Mesendoderm (in vitro differentiated cells): ENCODE measurements around the gene KLHL18.
"Not testable (repeated sequence)": the region's sequence is repeated elsewhere in the genome, so short reads cannot be mapped to it uniquely, and the experiment has no call there.

ENCODE experiments used
- DNase-seq: peaks from one replicate; pipeline ENCODE4 v3.0.0; 2013
- H2AK5ac ChIP-seq: 2 replicates; pipeline ENCODE4 v1.6.1; 2013; ENCODE audit warnings: low read length, inconsistent platforms
- H2BK120ac ChIP-seq: 2 replicates; pipeline ENCODE4 v1.6.1; 2013; ENCODE audit warnings: low read depth, mild to moderate bottlenecking, low read length, moderate library complexity, mixed read lengths
- H2BK15ac ChIP-seq: replicated peaks from 2 replicates; pipeline ENCODE4 v1.6.1; 2013; ENCODE audit warnings: low read depth, mild to moderate bottlenecking, moderate library complexity
- H2BK5ac ChIP-seq: 2 replicates; pipeline ENCODE4 v1.6.1; 2013; ENCODE audit warnings: low read length, inconsistent platforms
- H3K18ac ChIP-seq: 2 replicates; pipeline ENCODE4 v1.6.1; 2013; ENCODE audit warnings: mild to moderate bottlenecking, low read length, mixed read lengths
- H3K23ac ChIP-seq: one replicate; pipeline ENCODE4 v1.6.1; 2013; ENCODE audit warnings: low read length
- H3K27ac ChIP-seq: 2 replicates; pipeline ENCODE4 v1.5.1; 2013; ENCODE audit warnings: low read depth, mild to moderate bottlenecking, inconsistent platforms, low read length, moderate library complexity
- H3K27me3 ChIP-seq: 2 replicates; pipeline ENCODE4 v1.6.1; 2013; ENCODE audit warnings: low read length, control low read depth, mild to moderate bottlenecking, inconsistent platforms; ENCODE audit not compliant: insufficient read depth, poor library complexity
- H3K36me3 ChIP-seq: 2 replicates; pipeline ENCODE4 v1.6.1; 2013; ENCODE audit warnings: low read length, inconsistent platforms; ENCODE audit not compliant: control insufficient read depth, insufficient read depth
- H3K4ac ChIP-seq: one replicate; pipeline ENCODE4 v1.6.1; 2013; ENCODE audit warnings: low read depth, mild to moderate bottlenecking, low read length, moderate library complexity
- H3K4me1 ChIP-seq: 2 replicates; pipeline ENCODE4 v1.6.1; 2013; ENCODE audit warnings: low read depth, low read length, inconsistent platforms; ENCODE audit not compliant: control insufficient read depth
- H3K4me2 ChIP-seq: 2 replicates; pipeline ENCODE4 v1.6.1; 2013; ENCODE audit warnings: low read length
- H3K4me3 ChIP-seq: 2 replicates; pipeline ENCODE4 v1.5.1; 2013; ENCODE audit warnings: mild to moderate bottlenecking, low read length
- H3K56ac ChIP-seq: one replicate; pipeline ENCODE4 v1.6.1; 2013; ENCODE audit warnings: low read length
- H3K79me1 ChIP-seq: 2 replicates; pipeline ENCODE4 v1.6.1; 2013; ENCODE audit warnings: low read length, inconsistent platforms
- H3K79me2 ChIP-seq: 2 replicates; pipeline ENCODE4 v1.6.1; 2013; ENCODE audit warnings: mild to moderate bottlenecking, low read length; ENCODE audit not compliant: control insufficient read depth, insufficient read depth
- H3K9ac ChIP-seq: 2 replicates; pipeline ENCODE4 v1.6.1; 2013; ENCODE audit warnings: low read length, inconsistent platforms
- H4K5ac ChIP-seq: one replicate; pipeline ENCODE4 v1.6.1; 2013; ENCODE audit warnings: low read length
- H4K8ac ChIP-seq: one replicate; pipeline ENCODE4 v1.6.1; 2013; ENCODE audit warnings: low read depth, mild to moderate bottlenecking, control low read depth, low read length, moderate library complexity
- WGBS: extraction: QIAGEN DNeasy Blood & Tissue Kit; methylation state at CpG from one replicate; pipeline ENCODE4 v1.1.7; 2013; ENCODE audit warnings: low lambda C conversion rate, missing lambda C conversion rate; ENCODE audit not compliant: insufficient coverage; ENCODE audit errors: extremely low coverage; 5-methylcytosine and 5-hydroxymethylcytosine counted together

The KLHL18 gene

DNA sequence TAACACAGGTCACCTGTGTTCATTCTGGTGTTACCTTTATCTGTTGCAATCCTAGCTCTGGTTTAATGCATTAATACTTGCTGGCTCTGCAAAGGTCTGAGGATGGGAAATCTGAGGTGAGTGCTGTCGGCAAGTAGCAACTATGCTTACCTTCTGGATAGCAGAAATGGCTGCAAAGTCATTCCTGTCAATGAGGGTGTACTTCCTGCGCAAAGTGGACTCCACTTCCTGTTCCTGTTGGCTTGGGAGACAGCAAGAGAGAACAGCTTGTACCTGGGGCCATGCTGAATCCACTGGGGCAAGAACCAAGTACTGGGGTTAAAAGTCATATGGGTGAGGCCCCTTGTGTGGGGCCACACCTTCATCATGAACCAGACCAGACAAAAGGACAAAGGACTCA, 37.5 kb upstream of the KLHL18 start:
- H2BK120ac ChIP-seq: no peak overlapping the region
- no peak overlapping the region for H4K5ac ChIP-seq
- no peak overlapping the region for H3K9ac ChIP-seq
- no peaks in the 10 kb centered on the region for H3K4me1 ChIP-seq
- H2AK5ac ChIP-seq: no peak overlapping the region
- no peak for DNase-seq
- H3K79me2 ChIP-seq: no peaks in the 10 kb centered on the region
- no peak overlapping the region for H3K56ac ChIP-seq
- no CpG with 5 or more reads among the region's 2 CpGs for WGBS
- no peak overlapping the region for H3K23ac ChIP-seq
- no peak overlapping the region for H2BK15ac ChIP-seq
- no peak overlapping the region for H3K4me3 ChIP-seq
- no peak overlapping the region for H3K18ac ChIP-seq
- H3K27ac ChIP-seq: no peak overlapping the region
- no peak overlapping the region for H4K8ac ChIP-seq
- H3K4ac ChIP-seq: no peak overlapping the region
- no peak overlapping the region for H3K4me2 ChIP-seq
- no peaks in the 10 kb centered on the region for H3K27me3 ChIP-seq
- H3K79me1 ChIP-seq: no peaks in the 10 kb centered on the region
- no peaks in the 10 kb centered on the region for H3K36me3 ChIP-seq
- H2BK5ac ChIP-seq: no peak overlapping the region

DNA sequence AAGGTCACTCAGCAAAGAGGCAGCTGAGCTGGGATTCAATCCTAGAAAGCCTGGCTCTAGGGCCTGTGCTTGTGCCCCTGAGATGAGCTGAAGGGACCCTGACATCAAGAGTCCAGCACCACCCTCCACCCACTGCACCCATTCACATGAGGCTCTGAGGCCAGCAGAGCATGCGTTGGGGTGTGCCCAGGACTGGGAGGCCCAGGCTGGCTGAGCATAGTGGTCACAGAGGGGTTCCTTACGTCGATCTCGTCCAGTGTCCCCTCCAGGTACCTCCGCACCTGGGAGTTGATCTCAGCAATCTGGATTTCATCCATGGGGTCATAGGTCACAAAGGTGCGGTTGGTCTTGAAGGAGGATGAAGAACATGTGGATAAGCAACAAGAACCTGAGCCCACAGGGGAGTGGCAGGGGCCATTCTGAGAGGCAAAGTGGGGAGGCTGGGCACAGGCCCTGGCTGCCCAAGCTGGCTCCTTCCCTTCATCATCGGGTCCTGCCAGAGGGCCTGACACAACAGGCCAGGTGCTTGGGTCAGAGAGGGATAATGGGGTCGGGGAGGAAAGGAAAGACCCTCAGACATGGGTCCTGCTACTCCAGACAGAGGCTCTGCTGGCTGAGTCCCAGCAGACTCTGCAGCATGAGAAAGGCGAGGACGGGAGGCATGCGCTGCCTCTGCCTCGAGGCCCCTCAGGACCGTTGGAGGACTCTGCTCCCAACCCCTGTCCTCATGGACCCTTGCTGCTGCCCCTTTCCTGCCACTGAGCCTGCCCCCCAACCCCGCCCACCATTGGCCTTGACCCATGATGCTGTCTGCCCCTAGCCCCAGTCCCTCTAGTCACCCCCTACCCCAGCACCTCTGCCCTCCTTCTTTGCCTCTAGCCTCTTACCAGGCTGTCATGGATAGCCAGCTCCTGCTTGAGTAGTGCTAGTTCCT, 35.3 kb upstream of the KLHL18 start:
- H3K23ac ChIP-seq: no peak overlapping the region
- no peak overlapping the region for H2AK5ac ChIP-seq
- no peak overlapping the region for H3K18ac ChIP-seq
- H3K27me3 ChIP-seq: no peaks in the 10 kb centered on the region
- H2BK5ac ChIP-seq: no peak overlapping the region
- no peaks in the 10 kb centered on the region for H3K79me1 ChIP-seq
- H4K5ac ChIP-seq: no peak overlapping the region
- H3K4me2 ChIP-seq: no peak overlapping the region
- H3K9ac ChIP-seq: no peak overlapping the region
- H2BK120ac ChIP-seq: no peak overlapping the region
- no peak overlapping the region for H3K4ac ChIP-seq
- no peaks in the 10 kb centered on the region for H3K79me2 ChIP-seq
- no peak overlapping the region for H4K8ac ChIP-seq
- no peak overlapping the region for H3K27ac ChIP-seq
- no peaks in the 10 kb centered on the region for H3K4me1 ChIP-seq
- no peak overlapping the region for H3K56ac ChIP-seq
- no peak overlapping the region for H3K4me3 ChIP-seq
- H2BK15ac ChIP-seq: no peak overlapping the region
- no peak for DNase-seq
- H3K36me3 ChIP-seq: no peaks in the 10 kb centered on the region
- WGBS: no CpG with 5 or more reads among the region's 14 CpGs

DNA sequence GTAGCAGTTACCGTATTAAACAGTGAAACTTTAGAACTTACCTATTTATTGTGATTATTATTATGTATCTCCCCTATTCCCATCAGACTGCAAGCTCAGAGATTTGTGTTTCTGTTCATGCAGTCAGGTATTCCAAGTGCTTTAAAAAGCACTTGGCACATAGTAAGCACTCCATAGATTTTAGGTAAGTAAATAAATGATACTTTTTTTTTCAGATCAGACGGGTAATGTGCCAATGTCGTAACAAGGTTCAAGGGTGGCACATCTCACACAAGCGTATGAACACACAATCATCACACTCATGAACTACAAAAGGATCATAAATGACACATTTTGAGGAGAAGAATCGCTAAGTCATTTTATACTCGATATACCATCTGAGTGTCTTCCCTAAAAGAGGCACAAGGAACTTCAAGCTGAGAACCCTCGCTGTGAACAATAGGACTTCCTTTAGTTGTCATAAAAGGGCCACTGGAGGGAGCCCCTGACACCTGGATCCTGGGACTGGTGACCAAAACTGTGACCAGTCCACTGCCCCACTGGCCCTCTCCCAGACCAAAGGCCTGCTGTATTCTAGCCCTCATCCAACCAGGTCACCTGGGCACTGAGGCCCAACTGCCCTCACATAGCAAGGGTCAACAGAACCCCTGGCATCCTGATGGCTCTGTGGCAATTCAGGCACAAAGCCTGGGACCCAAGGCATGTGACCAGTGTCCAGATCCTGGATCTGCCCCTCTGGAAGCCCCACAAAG, 32.3 kb upstream of the KLHL18 start:
- Histone ChIP-seq H3K36me3 (no peaks in the 10 kb centered on the region), H3K56ac (peak overlapping the region; percentile 67), H3K4me3 (no peak overlapping the region), H3K18ac (no peak overlapping the region), H2BK120ac (no peak overlapping the region), H3K4ac (no peak overlapping the region), H3K27me3 (no peaks in the 10 kb centered on the region), H3K4me2 (no peak overlapping the region), H2BK15ac (no peak overlapping the region), H2BK5ac (no peak overlapping the region), H3K79me2 (no peaks in the 10 kb centered on the region), H3K4me1 (no peaks in the 10 kb centered on the region), H3K9ac (no peak overlapping the region), H4K8ac (no peak overlapping the region), H3K23ac (no peak overlapping the region), H3K27ac (no peak overlapping the region), H4K5ac (no peak overlapping the region), H2AK5ac (no peak overlapping the region), H3K79me1 (no peaks in the 10 kb centered on the region)
- DNase-seq: peak; percentile 75
- no CpG with 5 or more reads among the region's 7 CpGs for WGBS

DNA sequence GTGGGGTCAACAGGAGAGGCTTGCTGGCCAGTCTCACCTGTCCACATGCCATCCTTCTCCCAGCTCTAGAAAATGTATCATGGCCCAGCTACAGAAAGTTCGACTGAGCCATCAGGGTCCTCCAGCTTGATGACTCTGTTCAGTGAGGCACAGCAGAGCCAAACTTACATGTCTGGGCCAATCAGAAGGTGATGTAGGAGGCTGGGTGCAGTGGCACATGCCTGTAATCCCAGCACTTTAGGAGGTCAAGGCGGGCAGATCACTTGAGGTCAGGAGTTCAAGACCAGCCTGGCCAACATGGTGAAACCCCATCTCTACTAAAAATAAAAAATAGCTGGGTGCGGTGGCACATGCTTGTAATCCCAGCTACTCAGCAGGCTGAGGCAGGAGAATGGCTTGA, 31.7 kb upstream of the KLHL18 start:
- H2BK15ac ChIP-seq, H3K27me3 ChIP-seq, H2AK5ac ChIP-seq, H2BK5ac ChIP-seq, H3K36me3 ChIP-seq, H3K18ac ChIP-seq, H3K27ac ChIP-seq, H3K79me1 ChIP-seq, H3K4me3 ChIP-seq, H3K4me1 ChIP-seq, H4K5ac ChIP-seq, DNase-seq, H3K9ac ChIP-seq, H2BK120ac ChIP-seq, H3K79me2 ChIP-seq, H3K4me2 ChIP-seq, H3K4ac ChIP-seq, H4K8ac ChIP-seq, H3K23ac ChIP-seq: not testable (repeated sequence)
- WGBS: no CpG with 5 or more reads among the region's 3 CpGs
- peak overlapping the region; percentile 67 for H3K56ac ChIP-seq

DNA sequence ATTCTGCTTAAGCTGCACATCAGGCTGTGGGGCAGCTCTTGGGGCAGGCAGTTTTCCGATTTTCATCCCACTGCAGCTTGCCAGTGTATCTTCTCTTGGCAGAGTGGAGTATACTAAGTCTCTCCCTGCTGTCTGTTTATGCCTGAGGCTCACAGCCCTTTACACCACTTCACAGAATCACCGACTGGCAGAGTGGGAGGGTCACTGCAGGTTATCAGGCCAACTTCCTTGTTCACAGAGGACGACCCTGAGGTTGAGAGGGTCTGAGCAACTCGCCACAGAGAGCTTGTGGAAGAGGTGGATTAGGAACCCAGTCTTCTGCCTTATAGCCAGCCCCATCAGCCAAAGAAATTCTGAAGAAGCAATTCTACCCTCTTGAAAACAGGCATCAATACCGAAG, 31.1 kb upstream of the KLHL18 start:
- Histone ChIP-seq H4K8ac (no peak overlapping the region), H3K18ac (no peak overlapping the region), H3K79me2 (no peaks in the 10 kb centered on the region), H3K56ac (peak overlapping the region; percentile 42), H3K4me1 (no peaks in the 10 kb centered on the region), H3K4ac (no peak overlapping the region), H3K4me2 (no peak overlapping the region), H3K27me3 (no peaks in the 10 kb centered on the region), H3K9ac (no peak overlapping the region), H3K79me1 (no peaks in the 10 kb centered on the region), H2BK5ac (no peak overlapping the region), H3K23ac (no peak overlapping the region), H4K5ac (no peak overlapping the region), H3K36me3 (no peaks in the 10 kb centered on the region), H3K27ac (no peak overlapping the region), H2AK5ac (no peak overlapping the region), H2BK15ac (no peak overlapping the region), H2BK120ac (no peak overlapping the region), H3K4me3 (no peak overlapping the region)
- no peak for DNase-seq
- WGBS: no CpG with 5 or more reads among the region's 5 CpGs
